H1 (cell line): Measurements from ENCODE around the gene FEM1C. TPM values are rescaled to one million over a fixed set of nuclear protein-coding genes. Genes with fewer than 3 reads are reported as not detected.

Experiments
- CTCF ChIA-PET: fragments of 300-600 bp; sonication (Branson Sonifier 250); formaldehyde crosslinking; loops from one replicate; lab custom pipeline; 2021; ENCODE audit not compliant: partially characterized antibody; lab: Charles Lee
- POLR2A ChIA-PET: fragments of 300-600 bp; sonication (Branson Sonifier 250); formaldehyde crosslinking; loops from one replicate; lab custom pipeline; 2021; ENCODE audit warnings: inconsistent platforms; ENCODE audit not compliant: partially characterized antibody; lab: Charles Lee
- DNase-seq, 2 experiments: peaks; one replicate each; pipeline versions ENCODE4 v3.0.0 to v3.0.0-alpha.2; 2010 to 2022; ENCODE audit warnings: low spot score in 2 of 2, low read depth in 1 of 2, mixed read lengths in 1 of 2
- FAIRE-seq: peaks from 2 replicates; lab custom pipeline; 2011; peaks lifted over from hg19 to GRCh38; lab: Jason Lieb, UNC
- H2AFZ ChIP-seq: 2 replicates; pipeline ENCODE4 v1.8.1; 2012; ENCODE audit warnings: low read length, inconsistent platforms
- H2AK5ac ChIP-seq: 2 replicates; pipeline ENCODE4 v1.6.1; 2013; ENCODE audit warnings: low read depth, low read length
- H2BK120ac ChIP-seq: replicated peaks from 2 replicates; pipeline ENCODE3; 2013; ENCODE audit warnings: low read depth, low read length, inconsistent platforms
- H2BK12ac ChIP-seq: 2 replicates; pipeline ENCODE4 v1.6.1; 2013; ENCODE audit warnings: low read depth, low read length
- H2BK15ac ChIP-seq: 2 replicates; pipeline ENCODE4 v1.6.1; 2013; ENCODE audit warnings: low read length
- H2BK20ac ChIP-seq: 2 replicates; pipeline ENCODE4 v1.6.1; 2013; ENCODE audit warnings: low read length
- H2BK5ac ChIP-seq: 2 replicates; pipeline ENCODE4 v1.6.1; 2013; ENCODE audit warnings: low read depth, low read length
- H3K14ac ChIP-seq: 2 replicates; pipeline ENCODE4 v1.6.1; 2013; ENCODE audit warnings: inconsistent platforms; ENCODE audit not compliant: insufficient read length
- H3K18ac ChIP-seq: 2 replicates; pipeline ENCODE4 v1.6.1; 2013; ENCODE audit warnings: low read length; ENCODE audit errors: extremely low read depth
- H3K23ac ChIP-seq: 2 replicates; pipeline ENCODE4 v1.6.1; 2013; ENCODE audit warnings: inconsistent platforms; ENCODE audit not compliant: insufficient read length
- H3K23me2 ChIP-seq: 2 replicates; pipeline ENCODE4 v1.6.1; 2013; ENCODE audit warnings: low read depth, low read length
- H3K27ac ChIP-seq: 2 replicates; pipeline ENCODE4 v1.6.1; 2011; ENCODE audit warnings: low read depth, low read length, inconsistent platforms
- H3K27me3 ChIP-seq, 4 experiments: replicated peaks in 1 of 4; 1 replicate in 1 of 4; 2 replicates in 3 of 4; pipeline versions ENCODE4 v1.6.1 to v1.8.1; 2011 to 2013; ENCODE audit warnings: low read length in 3 of 4, mild to moderate bottlenecking in 3 of 4, inconsistent platforms in 2 of 4, mixed read lengths in 2 of 4, moderate library complexity in 1 of 4; ENCODE audit not compliant: control insufficient read depth in 3 of 4, insufficient read depth in 3 of 4; ENCODE audit errors: extremely low read depth in 1 of 4
- H3K36me3 ChIP-seq, 4 experiments: 2 replicates each; pipeline versions ENCODE4 v1.6.1 to v1.8.1; 2011 to 2013; ENCODE audit warnings: mild to moderate bottlenecking in 4 of 4, low read length in 3 of 4, moderate library complexity in 2 of 4, control low read depth in 1 of 4, inconsistent platforms in 1 of 4; ENCODE audit not compliant: insufficient read depth in 4 of 4, control insufficient read depth in 2 of 4
- H3K4ac ChIP-seq: replicated peaks from 2 replicates; pipeline ENCODE3; 2013; ENCODE audit warnings: low read length, low read depth, mixed read lengths, inconsistent platforms; ENCODE audit not compliant: insufficient read length
- H3K4me1 ChIP-seq, 4 experiments: replicated peaks in 1 of 4; 1 replicate in 1 of 4; 2 replicates in 3 of 4; pipeline versions ENCODE4 v1.6.1 to v1.8.1; 2011 to 2013; ENCODE audit warnings: low read length in 3 of 4, inconsistent platforms in 2 of 4, mixed read lengths in 1 of 4; ENCODE audit not compliant: insufficient read depth in 4 of 4, control insufficient read depth in 3 of 4
- H3K4me2 ChIP-seq, 2 experiments: 2 replicates each; pipeline versions ENCODE4 v1.6.1 to v1.8.1; 2011 to 2013; ENCODE audit warnings: low read depth in 2 of 2, low read length in 2 of 2, control low read depth in 1 of 2, inconsistent platforms in 1 of 2, mild to moderate bottlenecking in 1 of 2; ENCODE audit not compliant: insufficient read depth in 1 of 2
- H3K4me3 ChIP-seq, 4 experiments: fragments of 200-600, 300-600 bp in 1 of 4; sonication (generic), shearing (Covaris generic), sonication (Bioruptor Twin) in 1 of 4; 2 replicates each; pipeline versions ENCODE4 v1.5.1 to v1.8.1; 2011 to 2016; ENCODE audit warnings: low read length in 4 of 4, low read depth in 3 of 4, control low read depth in 2 of 4, inconsistent platforms in 2 of 4, mild to moderate bottlenecking in 2 of 4, mixed read lengths in 1 of 4, moderate library complexity in 1 of 4; ENCODE audit not compliant: insufficient read depth in 2 of 4; ENCODE audit errors: extremely low read depth in 1 of 4
- H3K56ac ChIP-seq: replicated peaks from 2 replicates; pipeline ENCODE3; 2013; ENCODE audit warnings: low read depth, mild to moderate bottlenecking, mixed read lengths, low read length, inconsistent platforms; ENCODE audit not compliant: insufficient read length
- H3K79me1 ChIP-seq: 2 replicates; pipeline ENCODE4 v1.6.1; 2013; ENCODE audit warnings: low read depth, low read length, control low read depth
- H3K79me2 ChIP-seq, 2 experiments: 2 replicates each; pipeline versions ENCODE4 v1.6.1 to v1.8.1; 2012 to 2013; ENCODE audit warnings: low read length in 2 of 2, mild to moderate bottlenecking in 2 of 2, inconsistent platforms in 1 of 2; ENCODE audit not compliant: insufficient read depth in 2 of 2, control insufficient read depth in 1 of 2
- H3K9ac ChIP-seq, 4 experiments: replicated peaks in 1 of 4; 1 replicate in 1 of 4; 2 replicates in 3 of 4; pipeline versions ENCODE4 v1.6.1 to v1.8.1; 2011 to 2013; ENCODE audit warnings: low read depth in 3 of 4, low read length in 3 of 4, control low read depth in 2 of 4, mild to moderate bottlenecking in 2 of 4, moderate library complexity in 2 of 4, inconsistent platforms in 1 of 4; ENCODE audit errors: extremely low read depth in 1 of 4
- H3K9me3 ChIP-seq, 2 experiments: 2 replicates each; pipeline versions ENCODE4 v1.6.1 to v1.8.1; 2012 to 2013; ENCODE audit warnings: mild to moderate bottlenecking in 2 of 2, moderate library complexity in 2 of 2, control low read depth in 1 of 2, inconsistent platforms in 1 of 2, low read depth in 1 of 2, low read length in 1 of 2, mixed read lengths in 1 of 2; ENCODE audit not compliant: insufficient read depth in 2 of 2
- H4K20me1 ChIP-seq, 2 experiments: replicated peaks in 1 of 2; 2 replicates each; pipeline versions ENCODE3 to v1.8.1; 2011 to 2013; ENCODE audit warnings: inconsistent platforms in 2 of 2, low read length in 2 of 2, mild to moderate bottlenecking in 1 of 2; ENCODE audit not compliant: insufficient read depth in 2 of 2, control insufficient read depth in 1 of 2
- H4K5ac ChIP-seq: 2 replicates; pipeline ENCODE4 v1.6.1; 2013; ENCODE audit warnings: low read length, low read depth, mixed read lengths, inconsistent platforms; ENCODE audit not compliant: insufficient read length
- H4K8ac ChIP-seq: 2 replicates; pipeline ENCODE4 v1.8.0; 2013; ENCODE audit warnings: mild to moderate bottlenecking, moderate library complexity, low read length, inconsistent platforms; ENCODE audit not compliant: insufficient read depth; ENCODE audit errors: extremely low read depth
- H4K91ac ChIP-seq: replicated peaks from 2 replicates; pipeline ENCODE3; 2013; ENCODE audit warnings: low read length, mixed read lengths, inconsistent platforms; ENCODE audit not compliant: insufficient read length
- CTBP2 ChIP-seq: IDR thresholded peaks from 2 replicates; pipeline ENCODE4 v1.7.0; 2011; ENCODE audit warnings: borderline replicate concordance, mild to moderate bottlenecking, moderate library complexity, mixed read lengths, low read length; ENCODE audit not compliant: insufficient read depth, insufficient read length
- polyA plus RNA-seq, 7 experiments: library from polyadenylated mRNA; depleted of rRNA in 3 of 7; stranded (reverse) in 5 of 7; unstranded in 2 of 7; fragments of >200 nt in 5 of 7; fragments of 200-250 nt in 2 of 7; gene quantifications; 1 replicate in 5 of 7; 2 replicates in 1 of 7; 4 replicates in 1 of 7; pipeline versions ENCODE4 v1.2.1 to v1.2.3, GENCODE V29; 2011 to 2013; ENCODE audit warnings: missing spikeins in 2 of 7, mixed read lengths in 2 of 7
- total RNA-seq: library from RNA; stranded (reverse); fragmentation: NEBNext Ultra II Directional; extraction: Animal tissue kit (Norgen Biotek cat#: 25700); gene quantifications from 2 replicates; pipeline ENCODE4 v1.2.1, GENCODE V29; 2021

FEM1C gene
- total and polyA plus RNA-seq, 2 of the 8 experiments (the other 6 are each of a cell fraction or from before 2014, with no cell fraction given), result 4.4 to 17.7 TPM

DNA sequence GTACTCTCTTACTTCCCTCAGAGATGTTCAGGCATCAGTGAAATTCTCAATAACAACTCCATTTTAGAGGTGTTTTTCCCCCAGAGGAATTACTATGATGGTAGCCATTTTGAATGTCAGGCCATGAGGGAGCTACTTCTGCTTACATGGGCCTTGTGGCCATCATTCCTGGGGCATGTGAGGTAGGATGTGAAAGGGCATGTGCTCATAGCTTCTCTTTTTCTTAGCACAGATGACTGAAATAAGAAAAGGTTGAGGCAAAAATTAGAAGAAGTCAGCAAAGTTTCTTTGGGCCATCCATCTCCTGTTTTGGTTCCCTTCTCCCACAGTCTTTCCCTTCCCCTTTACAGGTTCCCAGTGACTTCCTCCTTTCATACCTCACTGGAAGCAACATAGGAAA lies 68.8 kb downstream of the FEM1C start:
- no peak for TF ChIP-seq CTBP2
- Histone ChIP-seq H3K4ac (no peak overlapping the region), H4K20me1 (no peaks in the 10 kb centered on the region), H2AK5ac (no peak overlapping the region), H4K91ac (no peak overlapping the region), H3K9me3 (no peaks in the 10 kb centered on the region), H3K9ac (no peak overlapping the region), H3K27ac (no peak overlapping the region), H4K8ac (no peak overlapping the region), H3K36me3 (no peaks in the 10 kb centered on the region), H3K56ac (no peak overlapping the region), H3K79me1 (no peaks in the 10 kb centered on the region), H3K23me2 (no peaks in the 10 kb centered on the region), H3K27me3 (no peaks in the 10 kb centered on the region), H4K5ac (no peak overlapping the region), H3K4me2 (no peak overlapping the region), H2BK120ac (no peak overlapping the region), H2BK20ac (no peak overlapping the region), H3K23ac (no peak overlapping the region), H3K4me3 (no peak overlapping the region), H2AFZ (no peak overlapping the region), H2BK15ac (no peak overlapping the region), H3K79me2 (no peaks in the 10 kb centered on the region), H3K18ac (no peak overlapping the region), H3K14ac (no peak overlapping the region), H3K4me1 (peaks cover 0 to 2% (median under 1%) of the 10 kb centered on the region in 4 experiments; a peak in 4 of 7 replicates), H2BK5ac (no peak overlapping the region), H2BK12ac (no peak overlapping the region)
- ChIA-PET CTCF (no interaction called here), POLR2A (no interaction called here)
- FAIRE-seq, result no peak
- DNase-seq, result no peak
